Loucy (cell line): ENCODE results near the gene ANXA4.

Experiments used
- EZH2phosphoT487 ChIP-seq: fragments of 200-600 bp; IDR thresholded peaks from 2 replicates; pipeline ENCODE4 v1.6.1; 2018; ENCODE audit warnings: antibody characterized with exemption, mild to moderate bottlenecking, moderate library complexity, borderline replicate concordance
- TF ChIP-seq, protein P1 (sequence below): fragments of 200-600 bp; sonication (generic); conservative IDR thresholded peaks from 2 replicates; pipeline ENCODE4 v1.5.1; 2014; ENCODE audit warnings: mild to moderate bottlenecking, antibody characterized with exemption, low read length

DNA sequence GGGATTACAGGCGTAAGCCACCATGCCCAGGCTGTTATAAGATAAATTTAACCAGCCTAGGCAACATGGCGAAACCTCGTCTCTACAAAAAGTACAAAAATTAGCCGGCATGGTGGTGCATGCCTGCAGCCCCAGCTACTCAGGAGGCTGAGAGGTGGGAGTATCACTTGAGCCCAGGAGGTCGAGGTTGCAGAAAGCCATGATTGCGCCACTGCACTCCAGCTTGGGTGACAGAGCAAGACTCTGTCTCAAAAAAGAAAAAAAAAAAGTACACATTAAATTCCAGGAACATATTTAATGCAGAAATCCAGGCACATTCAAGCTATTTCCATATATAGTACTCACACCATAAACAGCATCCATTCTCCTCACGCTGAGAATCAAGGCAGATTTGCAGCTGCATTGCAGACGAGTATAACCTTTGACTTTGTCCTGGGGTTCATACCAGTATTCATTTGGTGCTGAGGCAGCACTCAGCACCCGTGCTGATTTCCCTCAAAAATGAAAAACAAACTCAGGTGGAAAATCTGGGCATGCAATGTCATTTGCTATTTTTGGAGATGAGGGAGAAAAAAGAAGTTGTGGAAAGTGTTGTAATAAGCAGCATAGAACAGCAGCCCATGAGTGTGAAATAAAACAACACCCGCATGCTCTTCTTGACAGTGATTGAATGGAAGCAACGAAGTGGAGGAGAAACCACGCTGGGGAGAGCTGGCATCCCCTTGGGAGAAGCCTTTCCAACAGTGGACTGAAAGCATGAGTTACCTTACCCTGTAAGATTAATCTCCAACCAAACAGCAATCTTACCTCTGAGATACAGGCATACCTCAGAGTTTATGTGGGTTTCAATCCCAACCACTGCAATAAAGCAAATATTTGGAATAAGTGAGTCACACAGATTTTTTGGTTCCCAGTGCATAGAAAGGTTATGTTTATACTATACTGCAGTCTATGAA is 46.8 kb upstream of the ANXA4 start:
- TF ChIP-seq EZH2phosphoT487, result no peak
- TF ChIP-seq, protein P1, sequence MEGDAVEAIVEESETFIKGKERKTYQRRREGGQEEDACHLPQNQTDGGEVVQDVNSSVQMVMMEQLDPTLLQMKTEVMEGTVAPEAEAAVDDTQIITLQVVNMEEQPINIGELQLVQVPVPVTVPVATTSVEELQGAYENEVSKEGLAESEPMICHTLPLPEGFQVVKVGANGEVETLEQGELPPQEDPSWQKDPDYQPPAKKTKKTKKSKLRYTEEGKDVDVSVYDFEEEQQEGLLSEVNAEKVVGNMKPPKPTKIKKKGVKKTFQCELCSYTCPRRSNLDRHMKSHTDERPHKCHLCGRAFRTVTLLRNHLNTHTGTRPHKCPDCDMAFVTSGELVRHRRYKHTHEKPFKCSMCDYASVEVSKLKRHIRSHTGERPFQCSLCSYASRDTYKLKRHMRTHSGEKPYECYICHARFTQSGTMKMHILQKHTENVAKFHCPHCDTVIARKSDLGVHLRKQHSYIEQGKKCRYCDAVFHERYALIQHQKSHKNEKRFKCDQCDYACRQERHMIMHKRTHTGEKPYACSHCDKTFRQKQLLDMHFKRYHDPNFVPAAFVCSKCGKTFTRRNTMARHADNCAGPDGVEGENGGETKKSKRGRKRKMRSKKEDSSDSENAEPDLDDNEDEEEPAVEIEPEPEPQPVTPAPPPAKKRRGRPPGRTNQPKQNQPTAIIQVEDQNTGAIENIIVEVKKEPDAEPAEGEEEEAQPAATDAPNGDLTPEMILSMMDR, result no peak
